HepG2 (cell line): ENCODE results near the gene ATP8A2. TPM values are rescaled to one million over a fixed set of nuclear protein-coding genes. Genes with fewer than 3 reads are reported as not detected.

Experiments used
- ATAC-seq: fragments of 200-7000 bp; cut with Tn5 transposase; 3 replicates; pipeline ENCODE4 v1.9.1; 2020; ENCODE audit warnings: mild to moderate bottlenecking, moderate library complexity
- BruUV-seq: library from RNA; stranded (reverse); fragments of 400-500 nt; replicated peaks from 2 replicates; lab custom pipeline; 2021; lab: Mats Ljungman, UMichigan
- CTCF ChIA-PET: fragments of 300-600 bp; formaldehyde crosslinking; extraction: SDS; loops from one replicate; lab custom pipeline; 2021; ENCODE audit warnings: low total read pairs, inconsistent platforms, low intra/inter-chr PET ratio; lab: Yijun Ruan, JAX
- POLR2A ChIA-PET: fragments of 350-600 bp; sonication (Branson Sonifier 250); formaldehyde crosslinking; loops from one replicate; lab custom pipeline; 2020; ENCODE audit warnings: antibody characterized with exemption, inconsistent platforms; lab: Yijun Ruan, JAX
- DNase-seq: peaks from one replicate; pipeline ENCODE4 v3.0.0-alpha.2; 2015; ENCODE audit warnings: low spot score
- FAIRE-seq: peaks from 3 replicates; lab custom pipeline; 2011; peaks lifted over from hg19 to GRCh38; lab: Jason Lieb, UNC
- H2AFZ ChIP-seq: one replicate; pipeline ENCODE4 v1.6.1; 2011; ENCODE audit warnings: low read length, inconsistent platforms
- H3K27ac ChIP-seq: fragments of 300-600 bp; 3 replicates; pipeline ENCODE4 v1.8.0; 2011; ENCODE audit warnings: mixed run types, mild to moderate bottlenecking, mixed read lengths, low read length, inconsistent platforms; ENCODE audit not compliant: insufficient read depth; ENCODE audit errors: extremely low read length
- H3K27me3 ChIP-seq, 2 experiments: fragments of 200-600 bp in 1 of 2; 2 replicates in 1 of 2; 3 replicates in 1 of 2; pipeline versions ENCODE4 v1.6.0 to v1.8.0; 2011; ENCODE audit warnings: low read length in 2 of 2, mild to moderate bottlenecking in 2 of 2, moderate library complexity in 2 of 2, inconsistent platforms in 1 of 2; ENCODE audit not compliant: insufficient read depth in 2 of 2, control insufficient read depth in 1 of 2
- H3K36me3 ChIP-seq, 2 experiments: fragments of 200-600 bp in 1 of 2; replicated peaks in 1 of 2; 2 replicates in 1 of 2; 3 replicates in 1 of 2; pipeline versions ENCODE4 v1.5.1 to v1.8.0; 2011; ENCODE audit warnings: low read length in 2 of 2, inconsistent platforms in 1 of 2; ENCODE audit not compliant: insufficient read depth in 2 of 2, control insufficient read depth in 1 of 2
- H3K4me1 ChIP-seq: 2 replicates; pipeline ENCODE4 v1.5.1; 2012; ENCODE audit warnings: low read length, inconsistent platforms; ENCODE audit not compliant: insufficient read depth
- H3K4me2 ChIP-seq: 2 replicates; pipeline ENCODE4 v1.6.0; 2011; ENCODE audit warnings: low read depth, low read length, inconsistent platforms
- H3K4me3 ChIP-seq, 3 experiments: fragments of 200-600 bp in 1 of 3; sonication (generic), shearing (Covaris generic) in 1 of 3; replicated peaks in 1 of 3; 2 replicates each; pipeline ENCODE4 v1.5.1; 2011 to 2016; ENCODE audit warnings: low read length in 3 of 3, inconsistent platforms in 2 of 3, low read depth in 2 of 3, mild to moderate bottlenecking in 2 of 3, control low read depth in 1 of 3, mixed read lengths in 1 of 3; ENCODE audit not compliant: insufficient read depth in 1 of 3
- H3K79me2 ChIP-seq: one replicate; pipeline ENCODE4 v1.6.1; 2011; ENCODE audit warnings: low read length, inconsistent platforms; ENCODE audit not compliant: insufficient read depth
- H3K9ac ChIP-seq: 2 replicates; pipeline ENCODE4 v1.6.0; 2011; ENCODE audit warnings: mild to moderate bottlenecking, low read depth, low read length, inconsistent platforms; ENCODE audit not compliant: insufficient read depth
- H3K9me3 ChIP-seq: 2 replicates; pipeline ENCODE4 v1.5.1; 2012; ENCODE audit warnings: mild to moderate bottlenecking, low read length
- H4K20me1 ChIP-seq: 2 replicates; pipeline ENCODE4 v1.6.0; 2011; ENCODE audit warnings: inconsistent platforms, mild to moderate bottlenecking, low read length, moderate library complexity; ENCODE audit not compliant: insufficient read depth
- GFI1 ChIP-seq: sonication (generic); formaldehyde crosslinking; IDR thresholded peaks from 2 replicates; pipeline ENCODE4 v1.5.0; 2020; ENCODE audit warnings: missing genetic modification reagents, mild to moderate bottlenecking, borderline replicate concordance
- GTF2F1 ChIP-seq: fragments of 150-350 bp; IDR thresholded peaks from 2 replicates; pipeline ENCODE4 v1.6.1; 2014; ENCODE audit warnings: low read length
- HOXA3 ChIP-seq: sonication (generic); formaldehyde crosslinking; IDR thresholded peaks from 2 replicates; pipeline ENCODE4 v1.5.0; 2020; ENCODE audit warnings: missing genetic modification reagents
- THAP11 ChIP-seq: IDR thresholded peaks from 2 replicates; pipeline ENCODE4 v1.6.1; 2016; ENCODE audit warnings: missing biosample characterization, missing genetic modification reagents
- ZNF232 ChIP-seq: sonication (generic); formaldehyde crosslinking; IDR thresholded peaks from 2 replicates; pipeline ENCODE4 v1.4.0; 2020; ENCODE audit warnings: missing genetic modification reagents, borderline replicate concordance
- ZNF616 ChIP-seq: sonication (generic); formaldehyde crosslinking; IDR thresholded peaks from 2 replicates; pipeline ENCODE4 v1.5.0; 2020; ENCODE audit warnings: low read depth, mild to moderate bottlenecking, missing genetic modification reagents
- ZNF678 ChIP-seq: sonication (generic); formaldehyde crosslinking; IDR thresholded peaks from 2 replicates; pipeline ENCODE4 v1.4.0; 2020; ENCODE audit warnings: mild to moderate bottlenecking, missing genetic modification reagents
- ZNF879 ChIP-seq: sonication (generic); formaldehyde crosslinking; IDR thresholded peaks from 2 replicates; pipeline ENCODE4 v1.8.1; 2023; ENCODE audit warnings: missing genetic modification reagents
- WGBS: methylation state at CpG from one replicate; pipeline ENCODE4 v1.1.6; 2017; ENCODE audit warnings: low lambda C conversion rate; 5-methylcytosine and 5-hydroxymethylcytosine counted together
- in situ Hi-C: cut with HindIII; loops from 2 replicates; pipeline ENCODE4 v1.10.0; 2017; ENCODE audit warnings: low pct_unique_long_range_greater_than_20kb; ENCODE audit not compliant: extremely low pct_ligation_motif_present
- intact Hi-C: fragments of 100-400 bp; cut with micrococcal nuclease; formaldehyde crosslinking; loops from one replicate; pipeline ENCODE4 v1.10.0; 2022; ENCODE audit not compliant: unreplicated experiment
- polyA plus RNA-seq, 8 experiments: library from polyadenylated mRNA; depleted of rRNA in 3 of 8; stranded (reverse) in 7 of 8; unstranded in 1 of 8; fragments of >200 nt; fragmentation: Illumina TruSeq in 4 of 8; extraction: Trizol in 4 of 8; gene quantifications; 2 replicates each; pipeline versions ENCODE4 v1.2.1 to v1.2.3, GENCODE V29; 2011 to 2016; ENCODE audit warnings: low read depth in 4 of 8, missing spikeins in 1 of 8, mixed read lengths in 1 of 8; ENCODE audit not compliant: insufficient read depth in 1 of 8
- total RNA-seq, 5 experiments: library from RNA; depleted of rRNA; stranded (reverse); fragments of >200 nt; fragmentation: Illumina TruSeq; extraction: Trizol; gene quantifications; 2 replicates each; pipeline ENCODE4 v1.2.3, GENCODE V29; 2016; ENCODE audit warnings: low read depth in 1 of 5
- TF ChIP-seq, protein P1 (sequence below): sonication (generic); formaldehyde crosslinking; IDR thresholded peaks from 2 replicates; pipeline ENCODE4 v1.5.0; 2020; ENCODE audit warnings: missing genetic modification reagents, mild to moderate bottlenecking, borderline replicate concordance
- TF ChIP-seq, protein P2 (sequence below): sonication (generic); formaldehyde crosslinking; IDR thresholded peaks from 2 replicates; pipeline ENCODE4 v1.4.0; 2020; ENCODE audit warnings: missing genetic modification reagents; ENCODE audit errors: not compliant biosample characterization
- TF ChIP-seq, protein P3 (sequence below): sonication (generic); formaldehyde crosslinking; IDR thresholded peaks from 2 replicates; pipeline ENCODE4 v1.4.0; 2020; ENCODE audit warnings: missing genetic modification reagents, mild to moderate bottlenecking, borderline replicate concordance
- TF ChIP-seq, protein P4 (sequence below): sonication (generic); formaldehyde crosslinking; IDR thresholded peaks from 2 replicates; pipeline ENCODE4 v1.4.0; 2020; ENCODE audit warnings: mild to moderate bottlenecking, low read depth, missing genetic modification reagents

ATP8A2 gene
- total and polyA plus RNA-seq, 2 of the 13 experiments (the other 11 are each of a cell fraction or from before 2014, with no cell fraction given), result 0.09 TPM; not detected in 1

DNA sequence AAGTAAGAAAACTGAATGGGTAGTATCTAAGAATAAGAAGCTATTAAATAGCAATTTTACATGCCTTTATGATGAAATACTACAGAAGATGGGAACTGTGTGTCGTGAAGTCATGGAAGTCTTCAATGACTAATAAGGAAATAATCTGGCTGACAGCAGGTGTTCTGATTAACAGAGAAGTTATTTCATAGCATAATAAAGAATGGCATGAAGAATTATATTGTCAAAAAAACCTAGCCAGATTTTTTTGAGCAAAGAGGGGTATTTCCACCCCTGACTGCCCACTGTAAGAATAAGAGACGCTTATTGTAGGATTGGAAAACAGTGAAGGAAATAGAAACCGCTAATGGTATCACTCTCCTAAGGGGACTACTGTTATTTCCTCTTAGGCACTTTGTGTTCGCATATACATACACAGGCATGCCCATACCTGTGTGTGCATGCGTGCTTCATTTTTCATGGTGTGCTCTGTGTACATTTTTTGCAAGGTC, 361.3 kb downstream of the ATP8A2 start:
- under 1% methylated on average over 5 of the region's 5 CpGs for WGBS
- no peaks in the 10 kb centered on the region for H3K4me1 ChIP-seq
- no TSS peak for BruUV-seq
- intact Hi-C loops, result no loop called here
- no peak overlapping the region for H3K4me3 ChIP-seq
- no peak for DNase-seq
- TF ChIP-seq, protein P1, sequence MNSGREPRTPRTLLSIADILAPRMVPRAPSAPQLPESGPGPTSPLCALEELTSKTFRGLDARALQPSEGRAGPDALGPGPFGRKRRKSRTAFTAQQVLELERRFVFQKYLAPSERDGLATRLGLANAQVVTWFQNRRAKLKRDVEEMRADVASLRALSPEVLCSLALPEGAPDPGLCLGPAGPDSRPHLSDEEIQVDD (CRISPR knock-in tag), result no peak
- TF ChIP-seq HOXA3, result no peak
- no peak for TF ChIP-seq ZNF879
- no peak for TF ChIP-seq GTF2F1
- TF ChIP-seq ZNF616, result no peak
- TF ChIP-seq, protein P2, sequence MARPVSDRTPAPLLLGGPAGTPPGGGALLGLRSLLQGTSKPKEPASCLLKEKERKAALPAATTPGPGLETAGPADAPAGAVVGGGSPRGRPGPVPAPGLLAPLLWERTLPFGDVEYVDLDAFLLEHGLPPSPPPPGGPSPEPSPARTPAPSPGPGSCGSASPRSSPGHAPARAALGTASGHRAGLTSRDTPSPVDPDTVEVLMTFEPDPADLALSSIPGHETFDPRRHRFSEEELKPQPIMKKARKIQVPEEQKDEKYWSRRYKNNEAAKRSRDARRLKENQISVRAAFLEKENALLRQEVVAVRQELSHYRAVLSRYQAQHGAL (CRISPR knock-in tag), result no peak
- no peak for TF ChIP-seq ZNF232
- no peak for TF ChIP-seq GFI1 (CRISPR knock-in tag)
- TF ChIP-seq, protein P3, sequence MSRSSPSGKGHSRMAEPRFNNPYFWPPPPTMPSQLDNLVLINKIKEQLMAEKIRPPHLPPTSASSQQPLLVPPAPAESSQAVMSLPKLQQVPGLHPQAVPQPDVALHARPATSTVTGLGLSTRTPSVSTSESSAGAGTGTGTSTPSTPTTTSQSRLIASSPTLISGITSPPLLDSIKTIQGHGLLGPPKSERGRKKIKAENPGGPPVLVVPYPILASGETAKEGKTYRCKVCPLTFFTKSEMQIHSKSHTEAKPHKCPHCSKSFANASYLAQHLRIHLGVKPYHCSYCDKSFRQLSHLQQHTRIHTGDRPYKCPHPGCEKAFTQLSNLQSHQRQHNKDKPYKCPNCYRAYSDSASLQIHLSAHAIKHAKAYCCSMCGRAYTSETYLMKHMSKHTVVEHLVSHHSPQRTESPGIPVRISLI (CRISPR knock-in tag), result no peak
- no peak for TF ChIP-seq ZNF678
- TF ChIP-seq, protein P4, sequence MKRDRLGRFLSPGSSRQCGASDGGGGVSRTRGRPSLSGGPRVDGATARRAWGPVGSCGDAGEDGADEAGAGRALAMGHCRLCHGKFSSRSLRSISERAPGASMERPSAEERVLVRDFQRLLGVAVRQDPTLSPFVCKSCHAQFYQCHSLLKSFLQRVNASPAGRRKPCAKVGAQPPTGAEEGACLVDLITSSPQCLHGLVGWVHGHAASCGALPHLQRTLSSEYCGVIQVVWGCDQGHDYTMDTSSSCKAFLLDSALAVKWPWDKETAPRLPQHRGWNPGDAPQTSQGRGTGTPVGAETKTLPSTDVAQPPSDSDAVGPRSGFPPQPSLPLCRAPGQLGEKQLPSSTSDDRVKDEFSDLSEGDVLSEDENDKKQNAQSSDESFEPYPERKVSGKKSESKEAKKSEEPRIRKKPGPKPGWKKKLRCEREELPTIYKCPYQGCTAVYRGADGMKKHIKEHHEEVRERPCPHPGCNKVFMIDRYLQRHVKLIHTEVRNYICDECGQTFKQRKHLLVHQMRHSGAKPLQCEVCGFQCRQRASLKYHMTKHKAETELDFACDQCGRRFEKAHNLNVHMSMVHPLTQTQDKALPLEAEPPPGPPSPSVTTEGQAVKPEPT, result no peak
- TF ChIP-seq THAP11 (CRISPR knock-in tag), result no peak
- TF ChIP-seq, all 625 proteins: peak for 0
- Histone ChIP-seq H3K9me3 (no peaks in the 10 kb centered on the region), H3K79me2 (no peaks in the 10 kb centered on the region), H3K27me3 (no peaks in the 10 kb centered on the region), H4K20me1 (no peaks in the 10 kb centered on the region), H3K9ac (no peak overlapping the region), H3K4me2 (no peak overlapping the region), H3K36me3 (no peaks in the 10 kb centered on the region), H3K27ac (no peak overlapping the region), H2AFZ (no peak overlapping the region)
- FAIRE-seq (no peak), ATAC-seq (no peak)
- ChIA-PET CTCF (no interaction called here), POLR2A (no interaction called here)
- in situ Hi-C loops, result no loop called here
